Natural killer cell (primary cell): ENCODE measurements around the gene ADAMTS20. TPM values are rescaled to one million over a fixed set of nuclear protein-coding genes. Genes with fewer than 3 reads are reported as not detected.

Experiments
- ATAC-seq, 3 donors: fragments of 150-1000 bp in 2 of 3; fragments of 200-7000 bp in 1 of 3; cut with Tn5 transposase; 1 replicate in 1 of 3; 2 replicates in 2 of 3; pipeline ENCODE4 v1.10.0; 2021; ENCODE audit warnings: mild to moderate bottlenecking in 2 of 3, moderate library complexity in 2 of 3
- DNase-seq, 2 donors: peaks; one replicate each; pipeline versions ENCODE4 v3.0.0 to v3.0.0-alpha.2; 2013 to 2021; ENCODE audit warnings: mixed read lengths in 1 of 2
- H3K27ac ChIP-seq: one replicate; pipeline ENCODE4 v1.5.1; 2013; ENCODE audit warnings: mild to moderate bottlenecking, low read length
- H3K27me3 ChIP-seq: one replicate; pipeline ENCODE4 v1.6.1; 2013; ENCODE audit warnings: low read length; ENCODE audit not compliant: control insufficient read depth, insufficient read depth
- H3K36me3 ChIP-seq: one replicate; pipeline ENCODE4 v1.6.1; 2013; ENCODE audit warnings: low read length; ENCODE audit not compliant: control insufficient read depth, insufficient read depth
- H3K4me1 ChIP-seq: one replicate; pipeline ENCODE4 v1.6.1; 2013; ENCODE audit warnings: low read length; ENCODE audit not compliant: control insufficient read depth, insufficient read depth
- H3K4me3 ChIP-seq: one replicate; pipeline ENCODE4 v1.5.1; 2013; ENCODE audit warnings: low read length
- H3K9me3 ChIP-seq: one replicate; pipeline ENCODE4 v1.6.1; 2013; ENCODE audit warnings: low read length; ENCODE audit not compliant: control insufficient read depth, insufficient read depth
- H3K27ac Mint-ChIP-seq, 2 donors: one replicate each; pipeline ENCODE4 v1.8.0; 2022; ENCODE audit warnings: mild to moderate bottlenecking in 2 of 2, mixed read lengths in 2 of 2, moderate library complexity in 1 of 2
- H3K27me3 Mint-ChIP-seq, 2 donors: one replicate each; pipeline ENCODE4 v1.8.0; 2022; ENCODE audit warnings: low read depth in 2 of 2, mixed read lengths in 2 of 2
- H3K36me3 Mint-ChIP-seq: one replicate; pipeline ENCODE4 v1.8.0; 2022; ENCODE audit warnings: mixed read lengths
- H3K4me1 Mint-ChIP-seq, 2 donors: one replicate each; pipeline ENCODE4 v1.8.0; 2022; ENCODE audit warnings: mixed read lengths in 2 of 2
- H3K4me3 Mint-ChIP-seq: one replicate; pipeline ENCODE4 v1.8.0; 2022; ENCODE audit warnings: mild to moderate bottlenecking, moderate library complexity, mixed read lengths
- H3K9me3 Mint-ChIP-seq, 2 donors: one replicate each; pipeline ENCODE4 v1.8.0; 2022; ENCODE audit warnings: mixed read lengths in 2 of 2
- CTCF ChIP-seq: fragments of 200-600 bp; IDR thresholded peaks from one replicate; pipeline ENCODE4 v1.8.0; 2022; ENCODE audit warnings: antibody characterized with exemption
- WGBS: methylation state at CpG from one replicate; pipeline ENCODE4 v1.1.7; 2013; ENCODE audit warnings: missing lambda C conversion rate; ENCODE audit not compliant: insufficient coverage; 5-methylcytosine and 5-hydroxymethylcytosine counted together
- intact Hi-C: fragments of 100-400 bp; cut with micrococcal nuclease; formaldehyde crosslinking; loops from one replicate; pipeline ENCODE4 v1.14.2; 2022
- total RNA-seq, 4 donors: library from RNA; stranded (reverse); fragments of 120-200 nt in 1 of 4; gene quantifications; one replicate each; pipeline versions ENCODE4 v1.2.3 to v1.2.4, GENCODE V29; 2013 to 2022

ADAMTS20 gene
- total RNA-seq, 3 donors from 2014 or later (not counting 1 experiment from before 2014, with no cell fraction given), result not detected

DNA sequence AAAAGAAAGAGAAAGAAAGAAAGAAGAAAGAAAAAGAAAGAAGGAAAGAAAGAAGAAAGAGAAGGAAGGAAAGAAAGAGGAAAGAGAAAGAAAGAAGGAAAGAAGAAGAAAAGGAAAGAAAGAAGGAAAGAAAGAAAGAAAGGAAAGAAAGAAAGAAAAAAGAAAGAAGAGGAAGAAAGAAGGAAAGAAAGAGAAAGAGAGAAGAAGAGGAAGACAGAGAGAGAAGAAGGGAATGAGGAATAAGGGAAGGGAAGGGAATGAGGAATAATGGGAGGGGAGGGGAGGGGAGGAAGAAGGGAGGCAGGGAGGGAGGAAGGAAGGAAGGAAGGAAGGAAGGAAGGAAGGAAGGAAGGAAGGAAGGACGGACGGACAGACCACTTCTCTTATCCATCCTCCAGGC lies 246.9 kb downstream of the ADAMTS20 start:
- no peaks in the 10 kb centered on the region for H3K36me3 Mint-ChIP-seq
- no peaks in the 10 kb centered on the region for H3K27me3 Mint-ChIP-seq
- H3K4me3 Mint-ChIP-seq, result no peak overlapping the region
- no peaks in the 10 kb centered on the region for H3K4me1 Mint-ChIP-seq
- H3K36me3 ChIP-seq, result no peaks in the 10 kb centered on the region
- no peaks in the 10 kb centered on the region for H3K4me1 ChIP-seq
- intact Hi-C loops, result no loop called here
- H3K27ac ChIP-seq, result no peak overlapping the region
- H3K27me3 ChIP-seq, result no peaks in the 10 kb centered on the region
- DNase-seq, result no peak
- peaks cover 2 to 7% of the 10 kb centered on the region in 2 donors for H3K9me3 Mint-ChIP-seq
- no CpG with 5 or more reads among the region's 2 CpGs for WGBS
- H3K4me3 ChIP-seq, result no peak overlapping the region
- H3K9me3 ChIP-seq, result peaks cover 3% of the 10 kb centered on the region
- no peak for TF ChIP-seq CTCF
- no peak for ATAC-seq
- no peak overlapping the region for H3K27ac Mint-ChIP-seq

Other genes starting within 250 kb of the ADAMTS20 start
- 10 to 100 TPM; 15.8 to 24.5 (median 19.0) TPM for gene PUS7L, start 206.6 kb upstream of the ADAMTS20 start, total RNA-seq
- gene IRAK4, start 206.7 kb upstream of the ADAMTS20 start, total RNA-seq, result 10 to 100 TPM; 60.6 to 70.4 (median 70.3) TPM